CD4-positive, alpha-beta T cell treated with Interleukin-17A for 4 hours (primary cell): ENCODE results near the gene DUSP19.

Experiments
- DNase-seq: peaks from one replicate; pipeline ENCODE4 v3.0.0-alpha.2; 2020; ENCODE audit warnings: mixed read lengths

The DUSP19 gene

GRCh38 chr2:183125659-183126341, 47.3 kb downstream of the DUSP19 start:
- DNase-seq = no peak

- no peak for DNase-seq
Measured at GRCh38 chr2:183126635-183127034, 48.1 kb downstream of the DUSP19 start.

- no peak for DNase-seq
Measured at GRCh38 chr2:183134016-183134415, 55.5 kb downstream of the DUSP19 start.

- no peak for DNase-seq
Measured at GRCh38 chr2:183148955-183149354, 70.4 kb downstream of the DUSP19 start.

- DNase-seq = no peak
Measured at GRCh38 chr2:183149489-183149888, 70.9 kb downstream of the DUSP19 start.
